HG02798 (cell line): ENCODE results near the gene ATN1.
"Not testable (repeated sequence)": the region's sequence is repeated elsewhere in the genome, so short reads cannot be mapped to it uniquely, and the experiment has no call there.

Experiments
- ATAC-seq: cut with Tn5 transposase; IDR thresholded peaks from one replicate; pipeline ENCODE4 v1.9.1; 2021; ENCODE audit warnings: mild to moderate bottlenecking; ENCODE audit not compliant: unreplicated experiment, poor library complexity

Gene ATN1

GRCh38 chr12:6904280-6905276, 23.2 kb upstream of the ATN1 start, which contains the start of gene LRRC23:
TSS of gene LRRC23 (plus strand) at chr12:6904822. CDS start at chr12:6905634, 812 bp downstream.
- ATAC-seq: peak; percentile 99

GRCh38 chr12:6905414-6906040, 22.2 kb upstream of the ATN1 start:
- no peak for ATAC-seq

- ATAC-seq: not testable (repeated sequence)
Observed at GRCh38 chr12:6908141-6908540, 19.6 kb upstream of the ATN1 start.

- ATAC-seq: no peak
Observed at GRCh38 chr12:6909421-6910145, 18.2 kb upstream of the ATN1 start.

GRCh38 chr12:6912164-6912935, 15.4 kb upstream of the ATN1 start:
- no peak for ATAC-seq

GRCh38 chr12:6914246-6914946, 13.4 kb upstream of the ATN1 start, which contains the start of gene ENO2:
TSS of gene ENO2 (plus strand) at chr12:6914580. CDS start at chr12:6915833, 1,253 bp downstream.
- peak; percentile 81 for ATAC-seq

GRCh38 chr12:6914947-6915788, 12.6 kb upstream of the ATN1 start:
- ATAC-seq: no peak

- no peak for ATAC-seq
Observed at GRCh38 chr12:6915789-6916285, 11.9 kb upstream of the ATN1 start.

GRCh38 chr12:6916426-6917200, 11.1 kb upstream of the ATN1 start:
- no peak for ATAC-seq

GRCh38 chr12:6917491-6918231, 10.1 kb upstream of the ATN1 start:
- no peak for ATAC-seq

GRCh38 chr12:6919588-6919987, 8.2 kb upstream of the ATN1 start:
- no peak for ATAC-seq

- ATAC-seq: no peak
Observed at GRCh38 chr12:6921539-6921938, 6.2 kb upstream of the ATN1 start.

GRCh38 chr12:6921996-6922946, 5.5 kb upstream of the ATN1 start:
- no peak for ATAC-seq

- no peak for ATAC-seq
Observed at GRCh38 chr12:6923003-6923732, 4.6 kb upstream of the ATN1 start.

- no peak for ATAC-seq
Observed at GRCh38 chr12:6923851-6924250, 3.9 kb upstream of the ATN1 start.
